OCI-LY1 (cell line): ENCODE measurements around the gene B3GAT1.

Source experiments
- H2AFZ ChIP-seq: fragments of 200-600 bp; sonication (generic), shearing (Covaris generic); 2 replicates; pipeline ENCODE4 v1.6.0; 2014; ENCODE audit warnings: antibody characterized with exemption, mild to moderate bottlenecking, low read length
- H3F3A ChIP-seq: fragments of 200-600 bp; sonication (generic), shearing (Covaris generic); 2 replicates; pipeline ENCODE4 v1.6.0; 2014; ENCODE audit warnings: mild to moderate bottlenecking, antibody characterized with exemption, low read length, moderate library complexity; ENCODE audit not compliant: insufficient read depth
- H3K27ac ChIP-seq: fragments of 200-600 bp; sonication (generic); 2 replicates; pipeline ENCODE4 v1.5.1; 2014; ENCODE audit warnings: low read length, mixed run types, mild to moderate bottlenecking, low read depth; ENCODE audit not compliant: poor library complexity, severe bottlenecking
- H3K27me3 ChIP-seq: fragments of 200-600 bp; sonication (generic); 2 replicates; pipeline ENCODE4 v1.6.0; 2014; ENCODE audit warnings: antibody characterized with exemption, mild to moderate bottlenecking, low read length, moderate library complexity; ENCODE audit not compliant: insufficient read depth
- H3K36me3 ChIP-seq: fragments of 200-600 bp; sonication (generic); 2 replicates; pipeline ENCODE4 v1.6.1; 2014; ENCODE audit warnings: mild to moderate bottlenecking, antibody characterized with exemption, low read length, moderate library complexity, mixed read lengths; ENCODE audit not compliant: insufficient read depth
- H3K4me1 ChIP-seq: fragments of 200-600 bp; sonication (generic); 2 replicates; pipeline ENCODE4 v1.5.1; 2014; ENCODE audit warnings: mild to moderate bottlenecking, low read length, moderate library complexity; ENCODE audit not compliant: insufficient read depth, severe bottlenecking
- H3K4me2 ChIP-seq: fragments of 200-600 bp; sonication (generic), shearing (Covaris generic); 2 replicates; pipeline ENCODE4 v1.6.1; 2014; ENCODE audit warnings: low read length
- H3K4me3 ChIP-seq: fragments of 200-600 bp; sonication (generic); 2 replicates; pipeline ENCODE4 v1.5.1; 2014; ENCODE audit warnings: low read length, low read depth, mild to moderate bottlenecking, mixed read lengths; ENCODE audit not compliant: poor library complexity, severe bottlenecking
- H3K79me2 ChIP-seq: fragments of 200-600 bp; shearing (Covaris generic); 2 replicates; pipeline ENCODE4 v1.6.1; 2016; ENCODE audit warnings: mixed run types, low read length, mixed read lengths; ENCODE audit not compliant: insufficient read depth
- H3K9ac ChIP-seq: fragments of 200-600 bp; sonication (generic), shearing (Covaris generic); 2 replicates; pipeline ENCODE4 v1.6.1; 2014; ENCODE audit warnings: mild to moderate bottlenecking, low read length, mixed read lengths
- H3K9me2 ChIP-seq: fragments of 200-600 bp; sonication (generic), shearing (Covaris generic); 2 replicates; pipeline ENCODE4 v1.6.1; 2014; ENCODE audit warnings: low read depth, mild to moderate bottlenecking, low read length, mixed read lengths
- H3K9me3 ChIP-seq: fragments of 200-600 bp; shearing (Covaris generic); 2 replicates; pipeline ENCODE4 v1.6.1; 2014; ENCODE audit warnings: low read length, mixed read lengths
- H4K20me1 ChIP-seq: fragments of 200-600 bp; sonication (generic), shearing (Covaris generic); 2 replicates; pipeline ENCODE4 v1.6.0; 2016; ENCODE audit warnings: mild to moderate bottlenecking, low read length; ENCODE audit not compliant: insufficient read depth
- CTCF ChIP-seq: fragments of 200-600 bp; sonication (generic), shearing (Covaris generic); IDR thresholded peaks from 2 replicates; pipeline ENCODE4 v1.5.1; 2017; ENCODE audit warnings: mild to moderate bottlenecking, antibody characterized with exemption, low read length, moderate library complexity, mixed read lengths
- EZH2 ChIP-seq: fragments of 200-600 bp; sonication (generic), shearing (Covaris generic); IDR thresholded peaks from 2 replicates; pipeline ENCODE4 v1.8.0; 2017; ENCODE audit warnings: borderline replicate concordance, mixed run types, mild to moderate bottlenecking, antibody characterized with exemption, low read length, moderate library complexity, mixed read lengths

The B3GAT1 gene

GRCh38 chr11:134455516-134455915, 43.5 kb upstream of the B3GAT1 start:
- Histone ChIP-seq H4K20me1 (no peaks in the 10 kb centered on the region), H3K27ac (no peak overlapping the region), H3K4me1 (no peaks in the 10 kb centered on the region), H3K36me3 (no peaks in the 10 kb centered on the region), H3K9me2 (no peaks in the 10 kb centered on the region), H3F3A (no peaks in the 10 kb centered on the region), H3K79me2 (no peaks in the 10 kb centered on the region), H3K4me2 (no peak overlapping the region), H2AFZ (no peak overlapping the region), H3K9ac (no peak overlapping the region), H3K27me3 (no peaks in the 10 kb centered on the region), H3K4me3 (no peak overlapping the region), H3K9me3 (no peaks in the 10 kb centered on the region)
- TF ChIP-seq EZH2 (no peak), CTCF (no peak)

- Histone ChIP-seq H3K4me3 (no peak overlapping the region), H3K4me2 (no peak overlapping the region), H3K27me3 (no peaks in the 10 kb centered on the region), H4K20me1 (no peaks in the 10 kb centered on the region), H3K36me3 (no peaks in the 10 kb centered on the region), H3K79me2 (no peaks in the 10 kb centered on the region), H3F3A (no peaks in the 10 kb centered on the region), H3K4me1 (no peaks in the 10 kb centered on the region), H2AFZ (no peak overlapping the region), H3K9ac (no peak overlapping the region), H3K9me3 (no peaks in the 10 kb centered on the region), H3K9me2 (no peaks in the 10 kb centered on the region), H3K27ac (no peak overlapping the region)
- TF ChIP-seq EZH2 (no peak), CTCF (no peak)
Measured at GRCh38 chr11:134454146-134454690, 42.2 kb upstream of the B3GAT1 start.

- Histone ChIP-seq H3K4me1 (no peaks in the 10 kb centered on the region), H3K9me3 (no peaks in the 10 kb centered on the region), H3K4me3 (no peak overlapping the region), H3F3A (no peaks in the 10 kb centered on the region), H3K27ac (no peak overlapping the region), H3K9me2 (no peaks in the 10 kb centered on the region), H3K4me2 (no peak overlapping the region), H3K79me2 (no peaks in the 10 kb centered on the region), H3K36me3 (no peaks in the 10 kb centered on the region), H3K27me3 (no peaks in the 10 kb centered on the region), H2AFZ (no peak overlapping the region), H4K20me1 (no peaks in the 10 kb centered on the region), H3K9ac (no peak overlapping the region)
- TF ChIP-seq CTCF = no peak
- no peak for TF ChIP-seq EZH2
Measured at GRCh38 chr11:134453441-134453840, 41.4 kb upstream of the B3GAT1 start.
